GM19463 (cell line): ENCODE measurements around the gene MED20.
A peak's percentile ranks its signal among the peaks of the same experiment; 100 is the strongest.

ENCODE experiments used
- ATAC-seq: cut with Tn5 transposase; IDR thresholded peaks from one replicate; pipeline ENCODE4 v1.9.1; 2021; ENCODE audit warnings: mild to moderate bottlenecking, moderate library complexity; ENCODE audit not compliant: unreplicated experiment

The MED20 gene

DNA sequence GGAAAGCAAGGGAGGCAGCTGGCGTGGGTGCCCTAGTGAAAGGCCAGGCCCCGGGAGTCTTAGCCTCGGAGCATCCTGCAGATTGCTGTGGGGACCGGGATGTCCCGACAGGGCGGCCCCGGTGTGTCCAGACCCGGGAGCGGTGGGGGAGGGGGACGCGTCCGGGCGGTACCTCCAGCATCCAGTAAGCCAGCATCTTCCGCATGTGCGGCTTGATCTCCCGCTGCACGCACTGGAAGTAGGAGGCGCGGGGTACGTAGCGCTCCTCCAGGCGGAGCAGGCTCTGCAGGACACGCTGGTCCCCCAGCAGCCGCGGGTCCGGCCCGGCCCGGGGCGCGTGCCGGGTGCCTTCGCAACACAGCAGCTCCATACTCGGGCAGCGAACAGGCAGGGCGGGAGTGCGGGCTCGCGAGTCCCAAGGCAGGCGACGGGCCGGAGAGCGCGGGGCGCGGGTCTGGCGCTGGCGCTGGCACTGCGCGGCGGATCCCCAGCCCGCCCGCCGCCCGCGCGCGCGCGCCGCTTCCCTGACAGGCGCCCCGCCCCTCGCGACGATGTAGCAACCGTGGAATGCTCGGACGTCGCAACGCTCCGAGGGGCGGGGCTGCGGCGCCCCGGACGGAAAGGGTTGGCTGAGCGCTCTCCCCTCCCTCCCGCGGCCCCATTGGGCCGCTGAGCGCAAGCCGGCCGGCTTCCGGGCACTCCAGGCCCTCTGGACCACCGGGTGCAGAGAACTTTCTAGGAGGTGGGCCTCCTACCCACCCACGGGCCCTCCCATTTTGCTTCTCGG, 20.5 kb upstream of the MED20 start, which contains the start of gene CCND3:
Gene CCND3 (minus strand): TSS at position 529 of the 787 bp plus-strand sequence. CDS start 159 bp downstream, at position 370.
- peak; percentile 93 for ATAC-seq

DNA sequence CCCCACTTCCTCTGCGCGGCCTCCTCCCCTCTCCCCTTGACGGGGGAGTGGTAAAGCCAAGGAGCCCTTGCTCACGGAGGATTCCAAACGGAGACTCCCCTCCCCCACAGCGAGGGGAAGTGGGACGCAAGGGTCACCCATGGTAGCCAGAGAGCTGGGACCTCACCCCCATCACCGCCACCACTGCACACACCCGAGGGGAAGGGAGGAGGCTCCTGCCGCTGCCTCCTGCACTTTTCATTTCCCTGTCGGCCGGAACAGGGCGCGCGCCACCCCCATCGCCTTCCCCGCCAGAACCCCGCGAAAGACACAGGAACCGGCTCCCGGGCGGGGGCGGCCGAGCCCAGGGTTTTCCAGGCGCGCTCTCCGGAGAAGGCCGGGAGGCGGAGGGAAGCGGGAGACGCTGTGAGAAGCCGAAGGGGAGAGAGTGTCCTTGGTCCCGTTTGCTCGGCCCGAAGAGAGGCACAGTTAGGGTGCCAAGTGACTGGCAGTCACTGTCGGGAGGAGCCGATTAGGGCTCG, 19.9 kb upstream of the MED20 start:
- no peak for ATAC-seq

DNA sequence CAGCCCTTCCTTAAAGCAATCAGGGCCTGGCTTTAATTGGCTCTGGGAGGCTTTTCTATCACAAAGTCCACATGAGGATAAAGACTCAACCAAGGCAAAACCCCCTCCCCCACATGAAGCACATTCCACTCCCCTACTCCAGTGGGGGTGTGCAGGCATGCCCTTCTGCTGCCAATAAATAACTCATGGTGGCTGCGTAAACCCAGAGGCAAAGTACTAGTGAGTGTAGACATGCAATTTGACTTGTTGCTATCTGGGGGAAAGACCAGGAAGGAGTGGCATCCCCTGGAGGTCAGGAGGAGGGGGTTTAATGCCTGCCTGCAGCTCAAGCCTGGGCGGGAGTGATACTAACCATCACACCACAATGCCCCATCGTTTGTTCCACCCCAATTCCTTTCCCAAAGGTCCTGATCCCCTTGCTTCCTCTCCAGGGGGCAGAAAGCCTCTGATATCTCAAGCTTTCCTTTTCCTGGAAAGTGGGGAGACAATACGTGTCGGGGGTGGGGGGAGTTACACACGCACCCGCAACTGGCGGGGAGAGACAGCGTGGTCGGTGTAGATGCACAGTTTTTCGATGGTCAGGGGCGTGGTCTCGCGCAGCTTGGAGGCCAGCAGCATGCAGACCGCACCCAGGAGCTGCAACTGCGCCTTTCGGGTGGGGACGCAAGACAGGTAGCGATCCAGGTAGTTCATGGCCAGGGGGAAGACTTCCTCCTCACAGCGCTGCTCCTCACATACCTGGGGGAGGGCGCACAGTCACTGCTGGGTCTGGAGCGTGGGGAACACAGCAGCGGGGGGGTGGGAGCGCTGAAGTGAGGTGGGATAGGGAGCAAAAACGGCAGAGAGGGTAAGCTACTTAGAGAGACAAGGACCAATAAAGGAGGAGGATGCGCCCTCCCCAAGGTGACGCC, 19.2 kb upstream of the MED20 start:
- ATAC-seq, result no peak

DNA sequence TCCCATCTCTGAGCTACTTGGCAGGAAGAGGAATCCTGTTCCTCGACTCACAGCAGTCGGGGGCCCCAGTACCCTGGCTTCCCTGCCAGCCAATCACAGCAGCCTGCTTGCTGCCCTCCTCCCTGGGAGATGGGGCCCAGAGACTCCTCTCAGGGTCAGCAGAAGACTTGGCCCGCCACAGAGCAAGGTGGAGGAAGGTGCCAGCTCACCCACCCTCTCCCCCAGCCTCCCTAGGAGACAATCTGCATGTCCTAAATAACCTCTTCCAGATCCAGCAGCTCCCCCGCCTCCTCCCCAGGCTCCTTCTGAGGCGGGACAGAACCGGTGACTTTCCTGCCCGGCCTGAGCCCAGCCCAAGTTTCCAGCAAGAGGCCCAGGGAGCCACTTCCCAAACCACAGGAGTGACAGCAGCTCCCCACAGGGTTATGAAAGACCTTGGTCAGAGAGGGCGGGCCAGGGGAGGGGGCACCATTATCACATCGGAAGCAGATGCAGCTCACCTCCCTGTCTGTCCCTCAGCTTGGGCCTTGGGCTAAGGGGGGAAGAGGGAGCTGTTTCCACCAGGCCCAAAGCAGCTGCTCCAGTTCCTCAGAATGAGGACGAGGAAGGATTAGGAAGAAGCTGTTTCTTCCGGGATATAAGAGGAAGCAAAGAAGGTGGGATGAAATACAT, 18.4 kb upstream of the MED20 start:
- ATAC-seq, result no peak

DNA sequence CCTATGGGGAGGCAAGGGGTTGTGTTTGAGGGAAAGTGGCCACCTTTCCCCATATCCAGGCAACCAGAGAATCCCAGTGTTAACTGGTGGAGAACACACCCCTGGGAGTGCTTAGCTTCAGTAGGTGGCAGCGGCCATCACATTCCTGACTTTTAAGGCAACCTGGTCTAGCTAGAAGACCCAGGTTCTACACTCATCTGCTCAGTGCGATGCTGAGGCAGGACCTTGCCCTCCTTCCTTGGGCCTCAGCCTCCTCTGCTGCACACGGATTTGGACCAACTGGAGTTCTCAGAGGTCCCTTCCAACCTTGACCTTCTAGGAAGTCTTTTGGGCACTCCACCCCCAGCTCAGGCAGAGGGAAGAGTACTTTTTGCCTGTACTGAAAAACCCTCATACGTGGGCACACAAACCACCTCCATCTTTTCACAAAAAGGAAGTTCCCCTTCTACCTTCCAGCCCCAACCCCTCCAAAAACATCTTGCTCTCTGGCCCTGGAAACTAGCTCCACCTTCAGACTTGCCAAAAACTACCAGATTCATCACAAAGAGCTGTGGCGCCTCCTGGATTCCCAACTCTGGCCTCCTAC, 17.7 kb upstream of the MED20 start:
- no peak for ATAC-seq

DNA sequence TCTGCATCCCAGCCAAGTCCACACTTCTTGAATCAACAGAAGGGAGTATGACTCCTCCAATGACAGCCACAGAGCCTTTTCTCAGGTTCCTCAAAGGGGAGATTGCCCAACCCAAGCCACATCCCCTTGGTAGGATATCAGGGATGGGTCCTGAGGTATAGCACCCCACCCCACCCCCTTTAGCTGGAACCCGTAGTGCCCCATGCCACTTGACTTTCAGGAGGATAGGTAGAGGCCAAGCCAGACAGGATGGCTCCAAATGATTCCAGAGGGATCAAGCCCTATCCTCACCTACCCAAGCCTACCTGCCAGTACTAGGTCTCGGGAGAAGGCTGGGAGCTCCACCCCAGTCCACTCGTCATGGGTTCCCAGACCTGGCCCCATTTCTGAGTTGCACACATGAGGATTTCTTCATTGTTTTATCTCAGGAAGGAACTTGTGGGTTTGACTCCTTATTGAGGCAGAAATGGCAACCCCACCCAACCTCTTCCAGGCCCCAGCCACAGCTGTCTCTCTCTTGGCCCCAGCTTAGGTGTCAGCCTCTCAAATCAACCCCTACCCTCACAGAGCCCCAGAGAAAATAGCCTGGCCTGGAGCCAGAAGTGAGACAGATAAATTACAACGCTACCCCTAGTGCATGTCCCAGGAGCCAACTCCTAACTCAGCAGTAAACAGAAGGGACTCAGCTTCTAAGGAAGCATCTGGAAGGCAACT, 17.1 kb upstream of the MED20 start:
- ATAC-seq, result no peak

DNA sequence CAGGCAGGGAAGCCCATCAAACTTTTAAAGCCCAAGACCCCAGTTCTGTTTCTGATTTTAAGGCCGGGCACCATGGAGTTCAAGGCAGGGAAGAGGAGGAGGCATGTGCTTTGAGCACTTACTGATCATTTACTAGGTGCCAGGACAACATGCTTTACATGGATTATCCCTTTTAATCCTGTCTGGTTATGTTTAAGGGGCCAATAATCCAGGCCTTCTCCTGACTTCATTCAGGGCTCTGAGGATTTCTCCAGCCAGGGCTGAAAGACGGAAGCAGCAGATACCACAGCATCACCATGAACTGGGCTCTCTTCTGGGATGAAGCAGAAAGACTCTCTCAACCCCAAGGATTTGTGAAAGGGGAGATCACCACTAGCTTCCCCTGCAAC, 16.5 kb upstream of the MED20 start:
- ATAC-seq, result no peak

DNA sequence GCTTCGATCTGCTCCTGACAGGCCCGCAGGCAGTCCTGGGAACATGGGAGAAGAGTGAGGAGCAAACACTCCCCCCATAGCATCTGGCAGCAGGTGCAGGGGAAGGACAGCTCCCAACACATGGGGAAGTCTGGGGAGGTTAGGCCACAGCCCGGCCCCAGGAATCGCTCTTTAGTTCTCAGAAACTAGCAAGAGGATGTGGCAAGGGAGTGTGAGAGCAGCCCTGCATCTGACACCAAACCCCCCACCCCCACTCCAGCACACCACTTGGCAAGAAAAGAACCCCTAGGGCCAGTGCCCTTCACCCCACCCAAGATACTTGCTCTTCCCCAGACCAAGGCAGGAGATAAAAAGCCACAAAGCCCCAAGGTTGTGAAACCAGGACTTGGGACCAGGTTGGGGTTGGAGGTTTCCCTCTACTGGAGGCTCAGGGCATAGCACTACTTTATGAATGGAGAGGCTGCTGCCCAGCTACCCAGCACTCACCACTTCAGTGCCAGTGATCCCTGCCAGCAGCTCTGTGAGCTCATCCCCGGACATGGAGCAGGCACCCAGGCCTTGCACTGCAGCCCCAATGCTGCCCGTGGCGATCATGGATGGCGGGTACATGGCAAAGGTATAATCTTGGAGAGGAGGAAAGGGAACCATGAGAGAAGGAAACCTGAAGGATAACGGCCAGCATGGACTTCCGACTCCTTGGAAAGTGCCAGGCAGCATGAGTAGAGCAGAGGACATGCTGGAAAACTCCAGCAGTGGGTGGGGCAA, 15.3 kb upstream of the MED20 start:
- peak; percentile 66 for ATAC-seq

DNA sequence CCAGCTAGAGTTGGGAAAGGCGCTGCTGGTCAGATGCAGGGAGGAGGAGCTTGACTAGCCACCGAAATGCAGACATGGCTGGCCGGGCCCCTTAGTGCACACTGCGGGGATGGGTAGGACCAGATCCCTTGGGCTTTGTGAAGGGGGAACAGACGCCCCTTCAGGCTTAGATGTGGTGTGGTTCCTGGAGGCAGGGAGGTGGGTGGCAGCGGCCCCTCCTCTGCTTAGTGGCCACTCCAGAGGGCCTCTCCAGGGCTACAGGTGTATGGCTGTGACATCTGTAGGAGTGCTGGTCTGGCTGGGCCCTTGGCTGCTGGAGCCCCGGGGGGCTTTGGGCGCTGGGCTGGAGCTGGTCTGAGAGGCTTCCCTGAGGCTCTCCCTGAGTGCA, 14.7 kb upstream of the MED20 start:
- ATAC-seq, result no peak

DNA sequence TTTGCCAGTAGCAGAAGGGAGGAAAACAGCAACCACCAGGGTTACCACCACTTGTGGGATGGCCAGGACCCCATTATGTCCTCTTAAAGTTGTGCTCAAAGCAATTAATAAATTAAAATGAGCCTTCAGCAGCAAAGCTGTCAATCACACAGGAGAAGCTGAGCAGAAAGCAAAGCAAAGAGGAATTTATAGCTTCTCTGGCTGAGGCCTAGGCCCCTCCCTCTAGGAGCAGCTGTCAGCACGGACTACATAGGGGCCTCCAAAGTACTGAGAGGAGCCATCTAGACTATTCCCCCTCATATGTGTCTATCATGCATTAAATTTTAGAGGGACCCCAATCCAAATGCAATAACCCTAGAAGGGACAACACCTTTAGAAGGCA, 14.2 kb upstream of the MED20 start:
- no peak for ATAC-seq

DNA sequence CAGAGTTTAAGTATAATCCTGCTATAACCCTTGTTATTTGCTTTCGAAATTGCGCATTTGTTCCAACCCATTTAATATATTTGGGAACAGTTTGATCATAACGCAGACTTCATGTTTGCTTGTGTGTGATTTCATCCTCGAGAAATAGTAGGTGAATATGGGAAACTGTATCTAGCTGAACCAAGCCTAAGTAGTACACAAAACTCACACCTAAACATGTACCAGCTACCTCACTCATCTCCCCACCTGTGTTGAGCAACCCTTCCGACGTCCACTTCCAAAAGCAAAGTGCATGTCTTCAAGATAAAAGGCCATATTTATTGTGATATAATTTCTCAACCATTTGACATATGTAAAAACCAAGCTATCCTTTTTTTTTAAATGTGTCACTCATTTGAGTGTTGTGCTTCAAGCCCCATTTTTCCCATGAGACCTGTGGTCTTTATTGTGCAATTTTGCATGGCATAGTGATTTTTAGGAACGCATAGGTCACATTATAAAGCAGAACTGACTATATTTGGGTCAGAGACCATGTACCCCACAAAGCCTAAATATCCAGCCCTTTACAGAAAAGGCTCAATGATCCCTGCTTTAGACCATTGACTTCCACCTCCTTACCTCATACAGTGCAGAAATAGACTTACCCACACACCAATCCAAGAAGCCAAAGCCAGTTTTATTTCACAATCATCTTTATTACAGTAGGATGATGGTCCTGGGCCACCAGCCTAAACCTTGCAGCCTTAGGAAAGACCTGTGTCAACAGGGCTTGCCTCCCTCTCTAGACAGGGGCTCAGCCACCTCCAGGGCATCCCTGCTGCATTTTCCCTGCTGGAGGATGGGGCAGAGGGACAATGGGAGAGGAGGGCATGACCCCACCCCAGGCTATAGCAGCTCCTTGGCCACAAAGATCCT, 13.6 kb upstream of the MED20 start:
- ATAC-seq, result no peak

DNA sequence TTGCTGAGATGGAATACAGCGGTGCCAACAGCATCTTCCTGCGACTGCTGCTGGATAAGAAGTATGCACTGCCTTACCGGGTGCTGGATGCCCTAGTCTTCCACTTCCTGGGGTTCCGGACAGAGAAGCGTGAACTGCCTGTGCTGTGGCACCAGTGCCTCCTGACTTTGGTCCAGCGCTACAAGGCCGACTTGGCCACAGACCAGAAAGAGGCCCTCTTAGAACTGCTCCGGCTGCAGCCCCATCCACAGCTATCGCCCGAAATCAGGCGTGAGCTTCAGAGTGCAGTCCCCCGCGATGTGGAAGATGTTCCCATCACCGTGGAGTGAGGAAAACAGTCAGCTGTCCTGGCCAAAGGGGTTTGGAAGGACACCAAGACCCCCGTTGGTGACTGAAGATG, 11.4 kb upstream of the MED20 start:
- no peak for ATAC-seq

DNA sequence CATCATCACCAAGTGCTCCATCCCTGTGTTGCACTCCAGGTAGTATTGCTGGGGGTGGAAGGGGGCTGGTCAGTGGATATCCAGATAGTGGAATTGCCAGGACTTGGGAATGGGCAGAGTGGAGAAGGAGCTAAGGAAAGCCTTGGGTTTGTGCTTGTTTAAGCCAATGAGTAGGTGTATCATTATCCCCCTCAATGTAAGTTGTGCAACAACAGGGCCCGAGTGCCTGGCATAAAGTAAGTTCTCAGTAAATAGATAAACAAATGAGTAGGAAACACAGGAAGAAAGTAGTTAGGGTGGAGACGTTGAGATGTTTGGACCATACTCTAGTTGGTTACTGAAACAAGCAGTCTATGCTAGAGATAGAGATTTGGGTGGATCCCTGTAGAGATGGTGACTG, 10.9 kb upstream of the MED20 start:
- ATAC-seq, result no peak

DNA sequence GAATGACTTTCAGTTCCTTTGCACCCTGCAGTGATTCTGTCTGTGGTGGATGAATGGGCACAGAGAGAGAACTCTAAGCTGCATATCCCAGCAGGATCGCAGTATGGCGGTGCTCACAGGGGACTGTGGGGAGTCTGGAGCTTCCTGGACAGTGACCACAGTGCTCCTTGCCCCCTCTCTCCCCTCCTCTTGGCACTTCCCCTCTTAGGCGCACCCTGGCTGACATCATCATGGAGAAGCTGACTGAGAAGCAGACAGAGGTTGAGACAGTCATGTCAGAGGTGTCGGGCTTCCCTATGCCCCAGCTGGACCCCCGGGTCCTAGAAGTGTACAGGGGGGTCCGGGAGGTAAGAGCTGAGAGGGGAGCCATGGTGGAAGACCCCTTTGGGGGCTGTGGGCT, 9.0 kb upstream of the MED20 start:
- no peak for ATAC-seq

DNA sequence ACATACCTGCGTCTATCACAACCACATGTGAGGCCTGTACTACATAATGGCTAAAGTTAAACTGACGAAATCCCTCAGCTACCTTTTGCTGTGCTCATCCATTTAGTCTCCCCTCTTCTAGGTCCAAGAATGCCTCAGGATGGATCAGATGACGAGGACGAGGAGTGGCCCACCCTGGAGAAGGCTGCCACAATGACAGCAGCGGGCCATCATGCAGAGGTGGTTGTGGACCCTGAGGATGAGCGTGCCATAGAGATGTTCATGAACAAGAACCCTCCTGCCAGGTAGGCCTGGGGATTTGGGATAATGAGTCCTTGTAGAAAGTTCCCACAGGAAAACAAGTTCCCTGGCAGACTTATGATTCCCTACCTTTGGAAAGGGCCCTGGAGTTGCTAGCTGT, 6.3 kb upstream of the MED20 start:
- ATAC-seq, result no peak

DNA sequence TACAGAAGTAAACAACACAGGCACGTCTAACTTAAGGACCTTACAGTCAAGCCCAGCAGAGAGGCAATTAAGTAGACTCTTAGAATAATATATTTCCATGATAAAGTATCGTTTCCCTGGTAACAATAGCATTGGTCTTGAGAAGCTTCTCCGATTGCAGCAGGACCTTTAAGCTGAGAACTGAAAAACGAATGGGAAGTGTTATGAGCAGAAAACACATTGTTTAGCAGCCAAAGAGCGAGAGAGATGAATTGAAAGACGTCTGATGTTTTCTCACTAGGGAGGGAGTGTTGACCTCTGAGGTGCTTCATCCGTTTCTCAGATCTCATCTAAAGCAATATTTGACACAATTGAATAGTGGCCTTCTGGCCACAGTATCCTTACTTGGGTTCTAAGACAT, 1.2 kb upstream of the MED20 start:
- no peak for ATAC-seq

DNA sequence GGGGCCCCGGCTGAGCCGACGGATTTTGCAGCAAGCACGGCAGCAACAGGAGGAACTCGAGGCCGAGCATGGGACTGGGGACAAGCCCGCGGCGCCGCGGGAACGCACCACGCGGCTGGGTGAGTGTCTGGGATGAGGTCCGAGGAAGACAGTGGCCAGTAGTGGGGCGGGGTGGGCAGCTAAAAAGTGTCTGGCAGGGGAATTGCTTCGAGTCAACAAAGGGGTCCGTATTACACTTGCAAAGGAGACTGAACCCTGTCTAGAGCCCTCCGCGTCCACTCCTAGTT, 716 bp upstream of the MED20 start:
- ATAC-seq, result no peak

DNA sequence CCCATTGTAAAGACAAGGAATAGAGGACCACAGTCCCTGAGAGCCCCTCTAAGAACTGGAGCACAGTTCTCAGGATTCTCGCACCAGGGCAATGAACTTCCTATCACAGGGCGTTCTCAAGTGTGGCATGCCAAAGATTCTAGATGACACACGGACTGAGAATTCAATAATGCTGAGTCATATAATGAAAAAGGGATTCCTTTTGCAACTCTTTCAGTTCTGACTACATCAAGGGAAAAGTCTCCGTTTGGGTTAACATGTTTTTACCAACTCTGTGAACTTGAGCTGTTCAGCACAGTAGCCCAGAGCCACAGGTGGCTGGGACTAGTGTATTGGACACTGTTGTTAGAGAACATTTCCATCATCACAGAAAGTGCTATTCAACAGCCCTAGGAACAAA, 3.4 kb downstream of the MED20 start:
- no peak for ATAC-seq
